GM19463 (cell line): ENCODE measurements around the gene TSSK6.

ENCODE experiments used
- ATAC-seq: cut with Tn5 transposase; IDR thresholded peaks from one replicate; pipeline ENCODE4 v1.9.1; 2021; ENCODE audit warnings: mild to moderate bottlenecking, moderate library complexity; ENCODE audit not compliant: unreplicated experiment

TSSK6 gene

DNA sequence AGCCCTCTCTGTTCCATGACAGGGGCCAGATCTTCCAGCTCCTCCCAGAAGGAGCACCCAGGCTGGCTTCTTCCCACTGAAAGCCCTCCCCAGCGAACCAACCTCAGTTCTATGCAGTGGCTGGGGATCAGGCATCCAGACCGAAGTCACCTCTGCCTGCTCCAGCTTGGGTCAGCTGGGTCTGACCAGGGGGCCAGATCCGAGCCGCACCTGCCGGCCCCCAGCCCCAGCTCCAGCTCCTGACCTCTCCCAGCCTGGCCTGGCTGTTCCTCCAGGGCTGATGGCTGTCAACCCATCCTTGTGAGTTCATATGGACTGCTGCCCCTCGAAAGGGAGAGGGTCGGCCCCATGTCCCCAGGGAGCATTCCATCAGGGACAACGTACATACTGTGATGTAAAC lies 8.0 kb downstream of the TSSK6 start:
- no peak for ATAC-seq

DNA sequence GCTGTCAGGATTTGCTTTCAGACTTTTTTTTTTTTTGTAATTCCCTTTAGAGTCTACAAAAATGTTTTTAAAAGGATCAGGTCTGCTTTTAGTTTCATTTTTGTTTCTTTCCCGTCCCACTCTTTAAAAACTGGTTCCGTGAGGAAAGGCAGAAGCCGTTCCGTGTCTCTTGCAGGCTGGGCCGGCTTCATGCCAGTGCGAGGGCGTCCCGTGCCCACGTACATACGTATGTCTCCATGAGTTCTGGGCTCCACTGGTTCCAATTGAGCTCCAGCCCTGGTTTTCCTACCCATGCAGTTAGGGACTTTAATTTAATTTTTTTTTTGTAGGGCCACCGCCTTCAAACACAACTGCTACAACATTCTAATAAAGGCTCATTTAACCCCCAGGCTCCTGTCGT lies 8.8 kb downstream of the TSSK6 start:
- ATAC-seq = no peak

DNA sequence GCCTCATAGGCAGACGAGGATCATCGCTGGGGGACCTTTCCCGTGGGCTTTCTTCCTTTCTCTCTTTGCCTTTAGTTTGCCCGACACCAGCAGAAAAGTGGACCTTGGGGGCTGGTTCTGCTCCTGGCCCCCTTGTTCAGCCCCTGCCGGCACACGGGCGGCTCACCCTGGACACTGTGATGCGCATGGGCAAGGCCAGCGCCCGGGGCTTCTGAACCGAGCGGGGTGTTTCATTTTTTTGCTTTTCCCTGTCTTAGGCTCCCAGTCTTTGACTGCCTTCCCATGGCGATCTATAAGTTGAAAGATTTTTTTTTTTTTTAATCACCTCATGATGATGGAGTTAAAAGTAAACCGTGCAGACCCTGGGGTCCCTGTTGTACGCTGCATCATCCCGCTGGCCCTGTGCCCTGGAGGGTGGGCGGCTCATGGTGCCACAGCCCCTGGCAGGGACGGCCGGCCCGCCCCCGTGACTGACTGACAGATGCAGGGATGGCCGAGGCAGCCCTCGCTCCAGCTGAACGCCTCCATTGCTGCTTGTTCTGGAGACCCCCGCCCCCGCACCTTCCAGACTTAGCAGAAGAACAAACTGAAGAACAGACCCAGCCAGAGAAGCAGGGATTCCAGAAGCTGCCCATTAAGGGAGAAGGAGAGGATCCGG lies 9.6 kb downstream of the TSSK6 start:
- no peak for ATAC-seq

DNA sequence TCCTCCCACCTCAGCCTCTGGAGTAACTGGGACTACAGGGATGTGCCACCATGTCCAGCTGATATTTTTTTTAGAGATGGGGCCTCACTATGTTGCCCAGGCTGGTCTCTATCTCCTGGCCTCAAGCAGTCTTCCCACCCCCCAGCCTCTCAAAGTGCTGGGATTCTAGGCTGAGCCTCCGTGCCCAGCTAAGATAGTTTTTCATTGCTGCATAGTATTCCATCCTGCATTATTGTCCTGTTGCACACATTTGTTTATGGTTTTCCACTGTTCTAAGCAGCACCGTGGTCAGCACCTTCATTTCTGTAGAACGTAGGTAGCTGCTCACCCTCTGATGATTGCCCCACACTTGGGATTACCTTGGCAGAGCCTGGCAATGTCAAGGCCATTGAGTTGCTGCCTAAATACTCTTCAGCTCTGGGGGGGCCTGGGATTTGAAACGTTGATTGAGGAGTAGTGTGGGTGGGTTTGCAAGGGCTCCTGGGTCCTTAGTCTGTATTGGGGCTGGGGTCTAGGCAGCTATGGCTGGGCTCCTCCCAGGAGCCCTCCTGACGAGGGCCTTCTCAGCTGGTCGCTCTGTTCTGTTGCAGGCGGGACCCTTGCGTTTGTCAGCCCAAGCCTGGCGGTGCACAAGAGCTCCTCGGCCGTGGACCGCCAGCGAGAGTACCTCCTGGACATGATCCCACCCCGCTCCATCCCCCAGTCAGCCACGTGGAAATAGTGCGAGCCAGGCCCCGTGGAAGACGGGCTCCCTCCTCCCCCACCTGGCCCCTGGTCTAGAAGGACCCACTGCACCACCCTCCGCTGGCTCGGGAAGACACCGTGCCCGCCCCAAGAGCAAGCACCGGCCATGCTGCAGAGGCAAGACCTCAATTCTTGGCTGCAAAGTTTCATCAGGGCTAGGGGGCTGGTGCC lies 10.3 kb downstream of the TSSK6 start:
- ATAC-seq = no peak

DNA sequence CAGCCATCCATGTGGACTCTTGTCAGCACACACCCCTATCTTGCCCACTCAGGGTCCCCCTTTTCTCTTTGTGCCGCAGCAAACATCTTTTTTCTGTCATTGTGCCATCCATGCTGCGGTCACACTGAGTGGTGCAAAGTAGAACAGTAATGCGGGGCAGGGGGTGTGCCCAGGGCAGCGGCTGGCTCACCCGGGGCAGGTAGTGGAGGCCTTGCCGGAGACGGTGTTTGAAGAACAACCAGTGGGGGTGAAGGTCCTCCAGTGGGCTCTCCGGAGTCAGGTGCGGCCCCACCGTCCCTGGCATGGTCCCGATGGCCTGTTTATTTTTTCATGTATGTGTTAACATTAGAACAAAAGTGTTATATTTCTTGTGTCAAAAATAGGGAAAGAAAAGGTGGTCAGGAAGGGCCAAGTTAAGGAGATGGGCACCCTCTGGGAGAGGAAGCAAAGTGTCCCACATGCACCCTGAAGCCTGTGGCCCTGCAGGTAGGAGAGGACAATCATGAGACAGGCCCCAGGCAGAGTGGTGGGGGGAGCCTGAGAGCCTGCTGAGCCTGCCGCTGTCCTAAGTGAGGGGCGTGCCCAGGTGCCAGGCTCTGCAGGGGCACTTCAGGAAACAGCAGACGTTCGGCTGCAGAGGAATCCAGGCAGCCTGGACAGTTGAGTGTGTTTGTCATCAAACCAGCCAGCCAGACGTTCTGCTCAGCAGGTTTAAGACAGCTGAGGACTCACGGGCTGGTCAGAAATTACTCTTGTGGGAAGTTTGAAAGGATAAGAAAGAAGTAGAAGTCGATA lies 12.3 kb downstream of the TSSK6 start:
- ATAC-seq = no peak

DNA sequence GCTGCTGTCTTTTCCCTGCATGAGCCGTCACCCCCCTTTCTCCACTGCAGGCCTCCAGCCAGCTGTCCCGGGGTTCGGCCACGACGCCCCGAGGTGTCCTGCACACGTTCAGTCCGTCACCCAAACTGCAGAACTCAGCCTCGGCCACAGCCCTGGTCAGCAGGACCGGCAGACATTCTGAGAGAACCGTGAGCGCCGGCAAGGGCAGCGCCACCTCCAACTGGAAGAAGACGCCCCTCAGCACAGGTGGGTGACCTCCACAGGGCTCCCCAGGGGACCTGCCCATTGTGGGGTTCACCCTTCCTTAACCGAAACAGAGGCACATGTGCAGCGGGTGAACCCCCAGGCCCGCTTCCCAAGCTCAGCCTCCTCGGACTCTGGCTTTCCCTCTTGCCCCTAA lies 13.1 kb downstream of the TSSK6 start:
- no peak for ATAC-seq

DNA sequence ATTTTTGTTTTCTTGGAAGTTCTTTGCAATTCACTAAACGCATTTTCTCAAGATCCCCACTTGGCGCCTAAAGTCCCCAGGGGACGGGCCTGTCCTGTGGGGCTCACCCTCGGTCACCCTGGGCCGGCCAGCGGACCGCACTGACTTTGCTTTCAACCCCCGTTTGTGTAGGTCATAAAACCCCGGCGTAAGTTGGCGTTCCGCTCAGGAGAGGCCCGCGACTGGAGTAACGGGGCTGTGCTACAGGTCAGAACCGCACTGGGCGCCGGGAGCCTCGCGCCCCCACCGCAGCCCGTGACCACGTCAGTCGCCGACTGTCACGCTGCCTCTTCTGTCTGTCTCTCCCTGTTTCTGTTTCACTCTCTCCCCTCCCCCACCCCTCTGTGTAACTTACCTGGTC lies 13.6 kb downstream of the TSSK6 start:
- ATAC-seq = no peak

DNA sequence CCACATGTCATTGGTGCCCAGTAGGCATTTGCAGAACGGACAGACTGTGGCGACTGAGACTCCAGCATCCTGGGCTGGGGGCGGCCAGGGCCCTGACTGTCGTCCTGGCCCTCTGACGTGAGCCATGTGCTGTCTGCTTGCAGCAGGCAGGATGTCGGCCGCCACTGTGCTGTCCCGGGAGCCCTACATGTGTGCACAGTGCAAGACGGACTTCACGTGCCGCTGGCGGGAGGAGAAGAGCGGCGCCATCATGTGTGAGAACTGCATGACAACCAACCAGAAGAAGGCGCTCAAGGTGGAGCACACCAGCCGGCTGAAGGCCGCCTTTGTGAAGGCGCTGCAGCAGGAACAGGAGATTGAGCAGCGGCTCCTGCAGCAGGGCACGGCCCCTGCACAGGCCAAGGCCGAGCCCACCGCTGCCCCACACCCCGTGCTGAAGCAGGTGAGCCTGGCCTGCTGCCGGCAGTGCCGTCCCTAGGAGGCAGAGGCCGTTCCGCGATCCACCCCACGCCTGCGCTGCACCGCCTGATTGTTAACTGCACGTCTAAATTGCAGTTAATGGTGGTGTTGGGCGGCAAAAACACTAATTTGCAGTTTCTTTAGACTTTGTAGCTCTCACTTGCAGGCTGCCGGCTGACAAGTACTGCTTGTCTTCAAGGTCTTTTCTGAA lies 14.2 kb downstream of the TSSK6 start:
- ATAC-seq = no peak

DNA sequence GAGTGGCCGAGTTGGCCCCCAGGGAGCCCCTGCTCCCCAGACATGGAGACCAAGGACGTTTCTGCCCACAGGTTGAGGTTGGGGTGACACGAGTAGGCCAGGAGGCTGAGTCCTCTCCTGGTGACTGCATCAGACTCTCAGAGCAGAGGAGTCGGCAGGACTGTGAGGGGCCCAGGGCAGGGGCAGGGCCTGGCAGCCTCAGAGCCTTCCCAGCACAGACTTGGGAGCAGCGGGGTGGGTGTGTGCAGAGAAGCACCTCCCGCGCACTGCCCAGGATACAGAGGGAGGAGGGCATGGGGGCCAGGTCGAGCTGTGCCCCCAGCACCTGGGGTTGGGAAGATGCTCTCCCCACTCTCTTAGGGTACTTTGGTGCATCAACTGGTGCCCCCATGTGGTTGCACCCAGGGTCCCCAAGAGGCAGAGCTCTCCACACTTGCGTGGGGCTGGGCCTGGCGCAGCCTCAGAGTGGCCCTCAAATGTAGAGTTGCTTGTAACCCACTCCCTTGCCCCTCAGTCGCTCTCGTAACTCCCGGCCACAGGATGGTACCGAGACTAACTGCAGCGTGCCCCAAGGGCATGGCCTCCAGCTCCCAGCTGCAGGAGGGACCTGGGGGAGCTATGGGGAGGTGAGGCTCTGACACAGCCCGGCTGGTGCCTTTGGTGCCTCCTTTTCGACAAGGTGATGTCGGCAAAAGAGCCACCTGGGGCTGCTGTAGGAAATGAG lies 15.9 kb downstream of the TSSK6 start:
- no peak for ATAC-seq

DNA sequence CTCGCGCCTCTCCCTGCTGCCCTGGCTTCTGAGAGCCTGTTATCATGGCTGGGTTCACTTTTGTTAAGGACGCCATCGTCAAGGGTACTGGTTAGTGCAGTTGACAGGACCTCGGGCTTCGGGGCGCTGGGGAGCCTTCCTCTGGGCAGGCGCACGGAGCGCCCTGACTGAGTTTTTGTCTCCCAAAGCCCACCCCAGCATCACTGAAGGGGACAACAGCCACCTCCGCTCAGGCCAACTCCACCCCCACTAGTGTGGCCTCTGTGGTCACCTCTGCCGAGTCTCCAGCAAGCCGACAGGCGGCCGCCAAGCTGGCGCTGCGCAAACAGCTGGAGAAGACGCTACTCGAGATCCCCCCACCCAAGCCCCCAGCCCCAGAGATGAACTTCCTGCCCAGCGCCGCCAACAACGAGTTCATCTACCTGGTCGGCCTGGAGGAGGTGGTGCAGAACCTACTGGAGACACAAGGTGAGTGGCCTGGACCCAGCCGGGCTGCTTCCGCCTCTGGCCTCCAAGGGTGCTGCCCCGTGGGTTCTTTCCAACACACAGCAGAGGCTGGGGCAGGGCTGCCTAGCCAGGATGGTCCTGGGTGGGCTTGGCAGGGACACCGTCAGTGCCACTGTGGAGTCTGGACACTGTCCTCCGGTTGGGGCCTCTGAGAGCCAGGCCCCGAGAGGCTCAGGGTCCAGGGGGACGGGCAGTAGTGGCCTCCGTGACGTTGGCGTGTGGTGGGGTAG lies 16.9 kb downstream of the TSSK6 start:
- no peak for ATAC-seq

DNA sequence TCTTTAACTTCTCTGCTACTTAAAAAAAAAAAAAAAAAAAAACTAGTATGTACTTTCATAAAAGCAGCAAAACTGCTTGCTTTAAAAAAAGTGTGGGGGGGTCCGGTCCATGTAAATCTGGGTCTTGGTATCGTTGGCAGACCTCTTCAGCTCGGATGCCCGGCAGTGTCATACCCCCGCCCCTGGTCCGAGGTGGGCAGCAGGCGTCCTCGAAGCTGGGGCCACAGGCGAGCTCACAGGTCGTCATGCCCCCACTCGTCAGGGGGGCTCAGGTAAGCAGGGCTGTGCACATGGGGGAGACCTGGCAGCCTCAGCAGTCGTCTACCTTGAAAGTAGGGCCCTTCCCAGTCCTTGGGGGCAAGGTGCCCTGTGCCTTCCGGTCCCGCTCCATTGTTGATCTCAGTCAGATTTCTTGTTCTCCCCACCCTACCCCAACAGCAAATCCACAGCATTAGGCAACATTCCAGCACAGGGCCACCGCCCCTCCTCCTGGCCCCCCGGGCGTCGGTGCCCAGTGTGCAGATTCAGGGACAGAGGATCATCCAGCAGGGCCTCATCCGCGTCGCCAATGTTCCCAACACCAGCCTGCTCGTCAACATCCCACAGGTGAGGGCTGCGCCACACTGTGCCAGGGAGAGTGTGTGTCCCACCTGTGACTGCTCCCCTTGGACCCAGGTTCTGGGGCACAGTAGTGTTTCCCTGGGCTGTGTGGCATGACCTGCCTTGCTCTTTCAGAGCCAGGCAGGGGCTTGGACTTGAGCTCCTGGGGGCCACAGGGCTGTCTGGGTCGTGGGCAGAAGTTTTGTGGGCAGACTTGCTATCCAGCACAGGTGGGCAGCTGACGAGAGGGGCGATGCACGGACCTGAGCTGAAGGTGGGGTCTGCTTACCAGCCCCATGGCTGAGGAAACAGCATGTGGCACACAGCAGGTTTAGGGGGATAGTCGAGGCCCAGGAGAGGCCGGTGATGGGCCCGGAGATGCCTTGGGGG lies 19.4 kb downstream of the TSSK6 start:
- ATAC-seq = no peak

DNA sequence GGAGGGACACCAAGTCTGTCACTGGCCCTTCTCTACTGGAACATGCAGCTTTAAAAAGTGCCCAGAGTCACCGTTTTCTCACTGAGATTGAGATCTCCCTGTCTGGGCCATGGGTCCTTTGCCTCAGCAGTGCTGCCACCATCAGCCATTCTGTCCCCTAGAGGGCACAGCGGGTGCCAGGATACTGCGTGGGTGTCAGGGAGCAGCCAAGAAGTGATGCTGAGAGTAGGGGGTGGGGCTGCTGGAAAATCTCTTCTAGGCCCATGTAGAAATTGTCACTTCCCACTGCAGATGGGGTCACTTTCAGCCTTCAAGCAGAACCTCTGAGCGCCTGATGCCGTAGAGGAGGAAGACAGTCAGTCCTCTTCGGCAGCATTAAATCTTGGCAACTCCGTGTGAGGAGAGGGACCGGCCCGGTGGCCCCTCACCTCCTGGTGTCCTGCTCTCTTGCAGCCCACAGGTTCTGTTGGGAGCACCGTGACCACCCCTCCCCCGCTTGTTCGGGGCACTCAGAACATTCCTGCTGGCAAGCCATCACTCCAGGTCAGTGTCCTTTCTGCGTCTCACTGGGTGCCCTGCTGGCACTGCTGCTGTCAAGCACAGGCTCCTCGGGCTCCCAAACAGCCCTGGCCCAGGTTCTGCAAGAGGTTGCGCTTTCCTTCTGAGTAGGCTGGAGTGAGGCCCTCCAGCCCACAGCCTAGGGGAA lies 21.4 kb downstream of the TSSK6 start:
- ATAC-seq = no peak

DNA sequence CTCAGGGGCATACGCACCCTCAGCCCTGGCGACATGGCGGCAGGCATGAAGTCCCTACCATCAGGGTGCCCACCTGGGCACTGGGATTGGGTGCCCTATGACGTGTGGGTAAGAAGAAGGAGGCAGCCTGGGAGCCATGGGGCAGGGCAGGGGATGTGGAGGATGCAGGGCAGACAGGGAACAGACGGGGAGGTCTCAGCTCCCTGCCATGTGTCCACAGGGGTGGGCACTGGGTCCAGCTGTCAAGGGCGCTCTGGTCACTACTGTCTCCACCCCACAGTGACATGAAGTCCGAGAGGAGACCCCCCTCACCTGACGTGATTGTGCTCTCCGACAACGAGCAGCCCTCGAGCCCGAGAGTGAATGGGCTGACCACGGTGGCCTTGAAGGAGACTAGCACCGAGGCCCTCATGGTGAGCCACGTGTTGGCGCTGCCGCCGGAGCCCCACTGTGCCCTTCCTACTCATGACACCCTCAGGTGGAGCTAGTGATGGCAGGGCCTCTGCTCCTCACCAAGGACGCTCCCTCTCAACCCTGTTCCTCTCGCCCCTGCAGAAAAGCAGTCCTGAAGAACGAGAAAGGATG lies 23.2 kb downstream of the TSSK6 start:
- no peak for ATAC-seq

DNA sequence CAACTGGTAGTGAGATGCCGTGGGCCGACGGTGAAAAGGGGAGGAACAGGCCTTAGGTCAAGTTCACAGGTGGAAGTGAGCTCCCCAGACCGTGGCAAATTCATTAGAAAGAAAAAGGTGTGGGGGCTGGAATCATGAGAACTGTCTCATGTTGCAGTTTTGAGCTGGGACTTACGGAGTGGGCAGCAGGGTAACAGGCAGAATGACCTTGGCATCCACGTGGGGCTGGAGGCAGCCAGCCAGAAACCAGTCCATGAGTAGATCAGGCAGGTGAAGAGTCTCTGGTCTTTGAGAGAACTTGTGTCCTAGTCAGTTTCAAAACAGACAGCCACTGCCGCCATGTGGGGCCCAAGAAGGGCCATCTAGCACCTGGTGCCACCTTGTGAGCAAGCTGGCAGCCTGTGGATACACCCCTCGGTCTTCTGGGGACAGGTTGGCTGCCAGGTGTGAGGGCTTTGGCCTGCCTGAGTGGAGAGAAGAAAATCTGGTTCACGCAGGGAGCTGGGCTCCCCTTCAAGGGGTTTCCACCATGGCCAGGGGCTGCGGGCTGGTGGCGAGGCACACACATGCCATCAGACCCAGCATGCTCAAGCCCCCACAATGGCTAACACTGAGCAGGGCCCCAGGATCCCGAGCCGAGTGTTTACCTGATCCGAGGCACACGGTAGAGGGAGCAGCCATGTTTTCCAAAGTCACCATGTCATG lies 23.9 kb downstream of the TSSK6 start:
- no peak for ATAC-seq

DNA sequence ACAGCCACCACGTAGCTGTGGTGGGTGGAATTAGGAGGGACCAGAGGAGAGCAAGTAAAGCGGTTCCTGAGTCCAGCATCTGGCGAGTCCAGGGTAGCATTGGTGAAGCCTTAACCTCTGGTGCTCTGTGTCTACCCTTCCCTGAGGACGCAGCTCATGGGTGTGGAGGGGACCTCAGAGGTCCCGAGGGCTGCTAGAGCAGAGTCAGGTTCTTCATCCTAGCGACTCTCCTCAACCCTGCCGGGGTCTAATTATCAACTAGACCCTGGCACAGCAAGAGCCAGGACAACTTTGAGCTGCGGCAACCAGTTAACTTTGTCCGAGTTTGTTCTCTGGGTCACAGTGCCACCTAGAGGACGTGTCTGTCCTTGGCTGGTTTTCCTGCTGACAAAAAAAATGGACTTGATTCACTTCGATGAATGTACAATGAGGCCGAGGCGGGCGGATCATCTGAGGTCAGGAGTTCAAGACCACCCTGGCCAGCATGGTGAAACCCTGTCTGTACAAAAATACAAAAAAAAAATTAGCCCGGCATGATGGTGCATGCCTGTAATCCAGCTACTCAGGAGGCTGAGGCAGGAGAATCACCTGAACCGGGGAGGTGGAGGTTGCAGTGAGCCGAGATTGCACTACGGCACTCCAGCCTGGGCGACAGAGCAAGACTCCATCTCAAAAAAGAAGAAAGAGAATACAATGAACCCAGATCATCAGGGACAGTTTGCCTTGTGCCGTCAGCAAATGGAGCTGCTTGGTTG lies 25.0 kb downstream of the TSSK6 start:
- ATAC-seq = no peak

DNA sequence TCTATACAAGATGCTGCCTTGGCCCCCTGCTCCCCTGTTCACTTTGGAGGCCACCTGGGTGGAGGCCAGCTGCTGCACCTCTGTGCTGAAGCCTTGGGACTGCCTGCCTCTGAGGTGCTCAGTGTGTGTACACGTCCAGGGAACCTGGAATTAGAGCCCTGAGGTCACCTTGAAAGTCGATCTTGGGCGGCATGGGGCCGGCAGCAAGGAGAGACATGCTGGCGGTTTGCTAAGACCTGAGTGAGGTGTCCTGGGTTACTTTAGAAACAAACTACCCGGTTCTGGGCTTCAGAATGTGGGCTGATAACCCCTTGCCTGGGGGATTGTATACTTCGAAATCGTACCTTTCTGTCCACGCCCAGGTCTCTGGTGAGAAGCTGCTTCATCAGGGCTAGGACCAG lies 25.5 kb downstream of the TSSK6 start:
- no peak for ATAC-seq
